Pancreas (tissue), 10 donors: ENCODE data around the gene LYPD6B. TPM values are rescaled to one million over a fixed set of nuclear protein-coding genes. Genes with fewer than 3 reads are reported as not detected.

Source experiments
- ATAC-seq, 4 donors: fragments of 200-7000 bp; cut with Tn5 transposase; one replicate each; pipeline versions ENCODE4 v1.8.0 to v1.9.1; 2020; ENCODE audit warnings: mild to moderate bottlenecking in 4 of 4, moderate library complexity in 4 of 4
- DNase-seq, 6 donors: peaks; one replicate each; pipeline ENCODE4 v3.0.0-alpha.2; 2020
- FAIRE-seq: peaks from 2 replicates; lab custom pipeline; 2012; peaks lifted over from hg19 to GRCh38; lab: Jason Lieb, UNC
- H3K27ac ChIP-seq, 4 donors: fragments of 200-600 bp; sonication (generic); 1 replicate in 3 of 4; 2 replicates in 1 of 4; pipeline versions ENCODE4 v1.5.0 to v1.8.0; 2020
- H3K27me3 ChIP-seq, 4 donors: fragments of 200-600 bp; one replicate each; pipeline ENCODE4 v1.8.0; 2021
- H3K36me3 ChIP-seq, 3 donors: fragments of 200-600 bp; sonication (generic) in 1 of 3; one replicate each; pipeline versions ENCODE4 v1.5.0 to v1.8.0; 2020 to 2021
- H3K4me1 ChIP-seq, 3 donors: fragments of 200-600 bp; one replicate each; pipeline ENCODE4 v1.8.0; 2021
- H3K4me3 ChIP-seq, 4 donors: fragments of 200-600 bp; sonication (generic) in 2 of 4; one replicate each; pipeline versions ENCODE4 v1.5.0 to v1.8.0; 2020 to 2021
- H3K9me3 ChIP-seq, 4 donors: fragments of 200-600 bp; one replicate each; pipeline ENCODE4 v1.8.0; 2021
- CTCF ChIP-seq, 4 donors: fragments of 200-600 bp; sonication (generic) in 3 of 4; IDR thresholded peaks; one replicate each; pipeline versions ENCODE4 v1.5.0 to v1.8.0; 2021; ENCODE audit warnings: antibody characterized with exemption in 4 of 4
- WGBS, 2 donors: extraction: QIAGEN DNeasy Blood & Tissue Kit; methylation state at CpG; one replicate each; pipeline ENCODE4 v1.1.7; 2013; 5-methylcytosine and 5-hydroxymethylcytosine counted together
- intact Hi-C, 3 donors: fragments of 100-400 bp; cut with DNase I; formaldehyde crosslinking; loops; one replicate each; pipeline versions ENCODE4 v1.11.1 to v1.14.2; 2022
- polyA plus RNA-seq, 2 donors: library from polyadenylated mRNA; stranded (reverse); fragments of 200-250 nt; gene quantifications; one replicate each; pipeline ENCODE4 v1.2.3, GENCODE V29; 2013
- total RNA-seq, 6 donors: library from RNA; stranded (reverse); fragmentation: NEBNext Ultra II Directional in 4 of 6; extraction: Animal tissue kit (Norgen Biotek cat#: 25700) in 4 of 6; gene quantifications; one replicate each; pipeline versions ENCODE4 v1.2.1 to v1.2.4, GENCODE V29; 2021 to 2023
- donor health status: healthy with polysubstance abuse.
- donor health status: DM: no; HTN: no; CAD: no; lungs with moderate emphysema.
- donor health status: DM: no; HTN: no; CAD: no.
- donor health status: control.
- donor health status: control.
- donor health status: Bipolar disorder and iron deficiency.
- donor health status: DM: yes; HTN: yes; CAD: no.
- donor health status: DM: no; HTN: no; CAD: no.
- donor health status: DM: no; HTN: no; CAD: no.
- donor health status: DM: yes; HTN: yes; CAD: no.

The LYPD6B gene, protein sequence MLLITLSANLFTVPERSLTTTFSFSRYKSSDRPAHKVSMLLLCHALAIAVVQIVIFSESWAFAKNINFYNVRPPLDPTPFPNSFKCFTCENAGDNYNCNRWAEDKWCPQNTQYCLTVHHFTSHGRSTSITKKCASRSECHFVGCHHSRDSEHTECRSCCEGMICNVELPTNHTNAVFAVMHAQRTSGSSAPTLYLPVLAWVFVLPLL
- total RNA-seq (1 to 10 TPM; 3.0 to 5.6 (median 3.5) TPM), polyA plus RNA-seq (1 to 10 TPM; 6.7 to 8.1 TPM)

- no peaks in the 10 kb centered on the region for H3K27me3 ChIP-seq
- H3K36me3 ChIP-seq = no peaks in the 10 kb centered on the region
- FAIRE-seq = no peak
- peak; percentile 69 to 88 (median 80) for DNase-seq
- 0 to 1% methylated on average over 47 to 85 of the region's 85 CpGs for WGBS, 2 donors
- H3K4me3 ChIP-seq = peak within 1 kb of the TSS; percentile 33 to 57 (median 46)
- ATAC-seq = peak; percentile 91 to 93 (median 92)
- no peak for TF ChIP-seq CTCF (IDR thresholded peaks at IDR 0.05)
- H3K27ac ChIP-seq = peak within 1 kb of the TSS in 2 of 4 donors; percentile 40 to 52
- no peaks in the 10 kb centered on the region for H3K4me1 ChIP-seq
- no peaks in the 10 kb centered on the region for H3K9me3 ChIP-seq
- intact Hi-C loops = no loop called here
Measured at GRCh38 chr2:149038442-149039212, at the start of gene LYPD6B. Gene LYPD6B, plus strand, starts transcription at chr2:149038699. Its CDS starts 92,250 bp downstream, at chr2:149130949.

DNA sequence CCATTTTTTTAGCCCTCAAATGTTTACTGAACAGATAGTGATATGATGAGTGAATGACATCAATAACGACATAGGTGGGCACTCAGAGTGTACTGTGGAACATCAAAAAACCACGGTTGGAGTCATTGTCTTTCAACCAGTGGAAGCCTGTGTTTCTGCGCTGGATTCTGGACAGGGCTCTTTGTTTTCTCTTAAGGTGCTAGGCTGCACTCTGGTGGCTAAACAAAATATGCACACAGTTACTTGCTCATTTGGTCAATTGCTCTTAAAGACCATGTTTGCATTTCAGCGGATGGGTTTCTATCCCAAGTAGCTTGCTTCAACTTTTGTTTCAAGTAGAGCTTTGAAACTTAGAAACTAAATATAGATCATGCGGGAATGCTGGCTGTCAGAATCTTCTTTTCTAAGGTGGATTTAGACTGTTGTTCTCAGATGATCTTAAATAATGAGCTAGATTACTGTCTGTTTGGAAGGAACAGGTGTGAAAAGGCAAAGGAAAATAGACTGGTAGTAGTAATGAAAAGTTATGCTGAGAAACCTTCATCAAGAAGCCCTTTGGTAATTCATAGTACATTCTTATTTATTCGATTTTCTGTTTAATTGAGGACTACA is 48.5 kb upstream of the LYPD6B start:
- H3K9me3 ChIP-seq = no peaks in the 10 kb centered on the region
- WGBS, 2 donors = 13 to 19% methylated on average over 6 of the region's 6 CpGs
- peak; percentile 81 for FAIRE-seq

DNA sequence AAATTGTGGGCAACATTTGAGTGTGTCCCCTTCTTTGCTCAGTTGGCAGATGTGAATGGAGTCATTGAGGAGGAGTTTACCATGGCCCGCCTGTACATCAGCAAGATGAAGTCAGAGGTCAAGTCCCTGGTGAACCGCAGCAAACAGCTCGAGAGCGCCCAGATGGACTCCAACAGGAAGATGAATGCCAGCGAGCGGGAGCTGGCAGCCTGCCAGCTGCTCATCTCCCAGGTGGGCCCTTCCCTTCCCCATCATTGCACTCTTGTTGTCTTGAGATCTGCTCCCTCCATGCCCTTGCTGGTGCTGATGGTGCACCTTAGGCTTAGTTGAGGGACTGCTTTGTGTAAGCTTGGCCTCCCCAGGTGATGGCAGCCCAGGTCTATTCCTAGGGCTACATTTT is 47.5 kb upstream of the LYPD6B start:
- TF ChIP-seq CTCF (IDR thresholded peaks at IDR 0.05) = no peak
- 49 to 69% methylated on average over 6 of the region's 6 CpGs for WGBS, 2 donors
- intact Hi-C loops = loop anchor here in 1 of 3 donors (10.0 kb wide), 1 partner anchor 1056 kb away; no protein-coding TSS in a partner anchor
- H3K9me3 ChIP-seq = no peaks in the 10 kb centered on the region
- H3K27me3 ChIP-seq = no peaks in the 10 kb centered on the region
- no peak overlapping the region for H3K4me3 ChIP-seq
- no peak overlapping the region for H3K27ac ChIP-seq
- H3K36me3 ChIP-seq = no peaks in the 10 kb centered on the region
- no peaks in the 10 kb centered on the region for H3K4me1 ChIP-seq
- no peak for ATAC-seq
- FAIRE-seq = no peak
- no peak for DNase-seq

More for the DNA sequence above, 48.5 kb upstream of the LYPD6B start:
- DNase-seq = peak in 3 of 6 donors; percentile 40 to 67 (median 50)
- Histone ChIP-seq H3K27me3 (no peaks in the 10 kb centered on the region), H3K4me1 (no peaks in the 10 kb centered on the region), H3K27ac (no peak overlapping the region), H3K36me3 (no peaks in the 10 kb centered on the region), H3K4me3 (no peak overlapping the region)
- peak; percentile 87 to 98 (median 94) for ATAC-seq
- peak; percentile 17 to 62 (median 41) for TF ChIP-seq CTCF (IDR thresholded peaks at IDR 0.05)
- intact Hi-C loops = loop anchor here in 1 of 3 donors (10.0 kb wide), 1 partner anchor 1055 kb away; no protein-coding TSS in a partner anchor

DNA sequence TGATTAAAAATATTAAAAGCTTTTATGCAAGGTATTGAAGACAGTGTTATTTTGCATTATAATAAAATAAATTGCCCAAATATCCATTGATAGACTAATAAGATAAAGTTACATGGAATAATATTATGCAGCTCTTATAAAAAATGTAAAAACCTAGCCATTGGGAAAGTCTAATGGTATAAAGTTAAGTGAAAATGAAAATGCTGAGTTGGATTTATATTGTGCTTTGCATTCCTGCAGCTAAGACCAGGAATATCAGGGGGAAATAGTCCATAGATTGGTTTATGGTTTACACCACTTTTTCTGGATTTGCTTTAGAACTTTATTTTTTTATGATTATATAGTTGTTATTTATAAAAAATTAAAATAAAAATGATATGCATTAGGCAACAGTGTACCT is 46.1 kb upstream of the LYPD6B start:
- FAIRE-seq = no peak
- no peak for ATAC-seq
- Histone ChIP-seq H3K9me3 (no peaks in the 10 kb centered on the region), H3K4me3 (no peak overlapping the region), H3K4me1 (no peaks in the 10 kb centered on the region), H3K27me3 (no peaks in the 10 kb centered on the region), H3K27ac (no peak overlapping the region), H3K36me3 (no peaks in the 10 kb centered on the region)
- intact Hi-C loops = loop anchor here in 1 of 3 donors (10.0 kb wide), 1 partner anchor 1058 kb away; no protein-coding TSS in a partner anchor
- DNase-seq = no peak
- no peak for TF ChIP-seq CTCF (IDR thresholded peaks at IDR 0.05)
